Right ventricle myocardium superior (tissue), 1 donor: ENCODE results near the gene SPTA1. TPM values are rescaled to one million over a fixed set of nuclear protein-coding genes. Genes with fewer than 3 reads are reported as not detected.

Experiments
- ATAC-seq: fragments of 200-7000 bp; cut with Tn5 transposase; one replicate; pipeline ENCODE4 v1.9.1; 2020; ENCODE audit warnings: mild to moderate bottlenecking; ENCODE audit not compliant: poor library complexity
- DNase-seq: peaks from one replicate; pipeline ENCODE4 v3.0.0-alpha.2; 2020
- intact Hi-C: fragments of 100-400 bp; cut with DNase I; formaldehyde crosslinking; loops from one replicate; pipeline ENCODE4 v1.11.2; 2022
- total RNA-seq: library from RNA; stranded (reverse); fragmentation: NEBNext Ultra II Directional; extraction: Animal tissue kit (Norgen Biotek cat#: 25700); gene quantifications from one replicate; pipeline ENCODE4 v1.2.1, GENCODE V29; 2021
- donor health status: DM: no; HTN: yes; CAD: no; lungs with severe emphysema.

SPTA1 gene
- total RNA-seq, 1 donor from 2014 or later, result not detected

DNA sequence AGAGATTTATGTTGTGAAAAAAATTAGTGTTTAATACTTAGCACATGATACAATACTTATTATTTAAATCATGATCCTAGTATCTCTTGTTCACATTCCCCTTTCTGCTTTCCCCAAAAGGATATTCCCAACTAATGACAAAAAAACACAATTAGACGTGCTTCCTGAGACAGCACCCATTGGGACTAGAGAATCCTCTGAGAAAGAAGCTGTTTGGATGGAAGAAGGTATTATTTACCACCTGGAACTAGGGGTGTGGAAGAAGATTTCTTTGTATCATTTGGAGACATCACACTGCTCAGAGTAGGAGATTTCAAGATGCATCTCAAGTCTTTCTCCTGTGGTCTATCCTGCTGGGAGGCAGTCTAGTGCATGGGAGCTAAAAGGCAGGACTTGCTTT, 81.5 kb downstream of the SPTA1 start, which contains the start of gene OR10Z1:
TSS of gene OR10Z1 (plus strand) at position 301 of the 400 bp plus-strand sequence. CDS start 1,171 bp downstream, outside the sequence.
- DNase-seq, result no peak
- ATAC-seq, result no peak
- intact Hi-C loops, result no loop called here

DNA sequence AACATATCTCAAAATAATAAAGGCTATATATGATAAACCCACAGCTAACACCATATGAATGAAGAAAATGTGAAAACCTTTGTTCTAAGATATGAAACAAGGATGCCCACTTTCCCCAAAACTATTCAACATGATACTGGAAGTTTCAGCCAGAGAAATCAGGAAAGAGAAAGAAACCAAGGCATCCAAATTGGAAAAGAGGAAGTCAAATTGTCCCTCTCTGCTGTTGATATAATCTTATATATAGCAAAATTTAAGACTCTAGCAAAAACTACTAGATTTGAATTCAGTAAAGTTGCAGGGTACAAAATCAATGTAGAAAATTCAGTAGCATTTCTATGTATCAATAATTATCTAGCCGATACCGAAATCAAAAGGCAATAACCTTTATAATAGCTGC, 85.8 kb downstream of the SPTA1 start:
- intact Hi-C loops, result no loop called here
- DNase-seq (no peak), ATAC-seq (no peak)

DNA sequence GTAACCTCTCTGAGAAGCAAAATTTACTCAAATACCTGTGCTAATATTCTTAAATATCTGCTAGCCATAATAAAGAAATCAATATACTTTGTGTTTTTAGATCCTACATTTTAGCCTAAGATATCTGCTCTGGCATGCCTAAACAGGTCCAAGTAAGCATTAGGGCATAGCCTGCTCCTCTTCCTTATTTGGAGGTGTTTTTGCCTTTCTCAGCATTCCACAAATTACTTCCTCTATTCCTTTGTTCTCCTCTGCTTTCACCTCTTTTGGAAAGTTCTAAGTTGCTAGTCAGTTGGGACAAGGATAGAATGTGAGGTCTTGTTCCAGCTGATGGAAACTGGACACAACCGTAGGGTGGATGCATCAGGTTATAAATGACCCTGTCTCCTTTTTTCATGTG, 99.6 kb downstream of the SPTA1 start:
- no peak for ATAC-seq

DNA sequence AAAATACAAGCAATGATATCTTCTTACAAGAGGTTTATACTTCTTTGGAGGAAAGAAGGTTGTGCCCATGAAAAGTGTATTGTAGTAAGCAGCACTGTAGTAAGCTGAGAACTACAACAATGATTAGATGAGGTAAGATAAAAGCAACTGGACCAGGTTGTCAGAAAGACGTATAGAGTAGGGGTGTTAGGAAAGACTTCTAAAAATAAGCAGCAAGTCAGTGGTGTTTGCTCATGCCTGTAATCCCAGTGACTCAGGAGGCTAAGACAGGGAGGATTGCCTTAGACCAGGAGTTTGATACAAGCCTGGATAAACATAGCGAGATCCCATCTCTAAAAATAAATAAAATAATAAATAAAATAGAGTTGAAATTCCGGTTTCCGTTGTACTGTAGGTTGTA, 102.6 kb downstream of the SPTA1 start:
- DNase-seq (no peak), ATAC-seq (no peak)
- intact Hi-C loops, result no loop called here

More for the DNA sequence above, 99.6 kb downstream of the SPTA1 start:
- DNase-seq, result no peak
- intact Hi-C loops, result no loop called here

DNA sequence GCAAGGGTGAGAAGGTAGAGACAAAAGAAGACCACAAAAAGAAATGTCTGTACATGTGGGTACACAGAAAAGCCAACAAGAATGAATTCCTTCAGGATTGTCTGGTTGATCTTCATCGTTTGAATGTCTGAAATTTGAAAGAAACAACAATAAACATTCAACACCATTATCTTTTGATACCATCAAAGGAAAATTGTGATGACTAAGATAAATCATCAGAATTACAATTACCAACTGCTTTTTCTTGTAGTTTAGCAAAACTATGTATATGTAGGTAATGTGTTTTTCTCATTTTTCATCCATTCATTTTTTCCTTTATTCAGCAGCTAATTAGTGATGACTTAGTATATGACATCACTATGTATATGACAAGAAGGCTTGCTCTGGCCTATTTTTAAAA, 106.8 kb downstream of the SPTA1 start, which contains the start of gene OR10X1:
TSS of gene OR10X1 (minus strand) at position 167 of the 400 bp plus-strand sequence. CDS start at position 167, 0 bp downstream.
- DNase-seq (no peak), ATAC-seq (no peak)
- intact Hi-C loops, result no loop called here

DNA sequence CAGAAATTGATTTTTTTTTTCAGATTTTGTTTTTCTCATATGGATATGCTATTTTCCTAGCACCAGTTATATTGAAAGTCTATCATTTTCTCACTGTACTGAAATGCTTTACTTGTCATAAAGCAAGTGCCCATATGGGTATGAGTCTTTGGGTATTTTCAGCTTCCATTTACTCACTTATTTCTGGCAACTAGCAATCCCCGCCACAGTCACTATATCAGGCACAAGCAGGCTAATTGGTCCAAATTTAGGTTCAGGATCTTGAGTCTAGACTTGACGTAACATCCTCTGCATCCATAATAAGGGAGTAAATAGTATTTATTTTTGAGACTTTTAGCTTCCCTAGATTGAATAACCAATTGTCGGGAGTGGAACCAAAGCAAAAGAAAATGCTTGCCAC, 109.0 kb downstream of the SPTA1 start:
- no peak for ATAC-seq
- intact Hi-C loops, result no loop called here
- no peak for DNase-seq

DNA sequence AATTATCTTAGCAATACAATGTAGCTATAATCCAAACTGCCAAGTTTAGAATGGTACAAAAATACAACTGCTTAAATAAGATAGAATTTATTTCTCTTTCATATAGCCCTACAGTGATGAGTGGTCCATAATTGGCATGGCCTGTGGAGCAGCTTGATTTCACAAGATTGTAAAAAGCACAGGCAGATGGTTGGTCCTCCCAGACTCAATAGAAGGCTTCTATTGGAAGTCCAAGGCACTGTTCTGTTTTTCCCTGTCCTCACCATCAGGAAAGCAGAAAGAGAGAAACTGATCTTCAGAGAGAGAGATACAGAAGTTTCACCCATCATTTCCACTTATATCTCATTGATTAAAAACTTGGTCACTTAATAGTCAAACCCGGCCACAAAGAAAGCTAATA, 114.3 kb downstream of the SPTA1 start:
- no peak for ATAC-seq
- intact Hi-C loops, result no loop called here
- no peak for DNase-seq

DNA sequence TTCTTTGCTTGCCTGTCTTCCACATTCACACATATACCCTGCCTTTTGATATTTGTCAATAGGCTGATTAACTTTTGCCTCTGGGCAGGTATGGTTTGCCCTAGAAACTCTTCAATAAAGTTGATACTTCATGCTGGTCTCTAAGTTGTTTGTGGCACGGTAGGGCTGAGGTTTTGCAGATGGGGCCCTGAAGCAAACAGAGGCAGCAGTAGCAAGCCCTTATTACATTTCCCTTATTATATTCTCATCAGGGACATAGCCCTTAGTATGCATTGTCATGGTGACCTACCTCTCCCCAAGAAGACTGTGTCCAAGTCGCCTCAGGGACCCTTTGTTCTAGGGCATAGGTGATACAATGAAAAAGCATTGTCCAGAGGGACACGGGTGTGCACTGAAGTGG, 116.0 kb downstream of the SPTA1 start, which contains the start of gene OR6P1:
TSS of gene OR6P1 (minus strand) at position 101 of the 400 bp plus-strand sequence. CDS start 6,976 bp downstream, outside the sequence.
- intact Hi-C loops, result no loop called here
- DNase-seq, result no peak
- no peak for ATAC-seq

DNA sequence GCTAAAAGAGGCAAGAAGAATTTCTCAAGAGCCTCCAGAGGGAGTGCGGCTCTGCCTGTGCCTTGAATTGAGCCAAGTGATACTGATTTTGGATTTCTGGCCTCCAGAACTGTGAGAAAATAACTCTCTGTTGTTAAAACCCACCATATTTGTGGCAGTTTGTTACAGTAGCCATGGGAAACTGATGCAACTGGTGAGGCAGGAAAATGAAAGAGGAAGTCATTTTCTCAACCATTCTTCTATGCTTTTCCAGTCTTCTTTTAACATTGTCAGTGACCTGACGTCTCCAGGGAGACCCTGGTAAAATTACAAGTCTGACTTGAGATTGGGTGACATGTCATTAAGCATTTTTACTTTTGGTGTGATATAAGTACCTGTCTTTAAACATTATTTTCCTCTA, 121.9 kb downstream of the SPTA1 start:
- DNase-seq (no peak), ATAC-seq (no peak)
- intact Hi-C loops, result no loop called here

DNA sequence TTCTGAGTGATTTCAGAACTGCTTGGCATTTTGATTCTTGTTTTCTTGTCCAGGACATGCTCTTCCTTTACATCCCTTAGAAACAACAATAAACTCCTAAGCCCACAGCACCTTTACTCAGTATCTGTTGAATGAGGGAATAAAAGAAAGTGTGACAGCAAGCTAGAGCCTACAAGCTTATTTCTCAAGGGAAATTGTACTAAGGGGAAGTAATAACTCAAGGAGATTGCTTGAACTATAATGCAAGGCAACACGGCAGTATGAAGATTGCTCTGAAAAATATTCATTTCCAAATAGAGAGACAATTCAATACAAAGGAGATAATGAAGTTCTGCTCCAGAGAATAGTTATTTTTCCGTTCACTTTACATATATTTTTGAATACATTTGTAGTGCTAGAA, 122.7 kb downstream of the SPTA1 start:
- intact Hi-C loops, result no loop called here
- no peak for ATAC-seq

More for the DNA sequence above, 122.7 kb downstream of the SPTA1 start:
- no peak for DNase-seq

Other genes starting within 250 kb of the SPTA1 start
- not detected for gene OR10K1, start 224.9 kb downstream of the SPTA1 start, total RNA-seq
- gene OR10R2, start 214.5 kb downstream of the SPTA1 start, total RNA-seq, result not detected
- gene OR6Y1, start 132.3 kb downstream of the SPTA1 start, total RNA-seq, result not detected
- gene OR6P1, start 116.1 kb downstream of the SPTA1 start, total RNA-seq, result not detected
- not detected for gene OR10X1, start 106.8 kb downstream of the SPTA1 start, total RNA-seq
- gene OR10Z1, start 81.4 kb downstream of the SPTA1 start, total RNA-seq, result not detected
- gene OR6K2, start 13.9 kb upstream of the SPTA1 start, total RNA-seq, result not detected
- not detected for gene OR6K3, start 34.0 kb upstream of the SPTA1 start, total RNA-seq
- gene OR6K6, start 68.0 kb upstream of the SPTA1 start, total RNA-seq, result not detected
- not detected for gene OR6N1, start 85.5 kb upstream of the SPTA1 start, total RNA-seq
- not detected for gene OR6N2, start 94.5 kb upstream of the SPTA1 start, total RNA-seq
- gene MNDA, start 144.6 kb upstream of the SPTA1 start, total RNA-seq, result 2.9 TPM
- 0.22 TPM for gene PYHIN1, start 244.8 kb upstream of the SPTA1 start, total RNA-seq